A673 (cell line): ENCODE data around the gene TRIM23. TPM values are rescaled to one million over a fixed set of nuclear protein-coding genes. Genes with fewer than 3 reads are reported as not detected.

ENCODE experiments used
- BruUV-seq: library from RNA; stranded (reverse); fragments of 400-500 nt; replicated peaks from 2 replicates; lab custom pipeline; 2021; lab: Mats Ljungman, UMichigan
- CTCF ChIA-PET: fragments of 300-600 bp; sonication (Branson Sonifier 250); formaldehyde crosslinking; loops from one replicate; lab custom pipeline; 2022; ENCODE audit warnings: antibody characterized with exemption; lab: Charles Lee
- POLR2A ChIA-PET: fragments of 300-600 bp; sonication (Branson Sonifier 250); formaldehyde crosslinking; loops from one replicate; lab custom pipeline; 2022; ENCODE audit warnings: antibody characterized with exemption; ENCODE audit not compliant: low non-redundant PET; lab: Charles Lee
- DNase-seq: peaks from one replicate; pipeline ENCODE4 v3.0.0-alpha.2; 2015; ENCODE audit warnings: low spot score
- H3K27ac ChIP-seq: fragments of 200-600 bp; sonication (generic); 2 replicates; pipeline ENCODE4 v1.5.1; 2016; ENCODE audit warnings: mixed run types, low read depth, mild to moderate bottlenecking, mixed read lengths, antibody characterized with exemption, low read length; ENCODE audit not compliant: poor library complexity, severe bottlenecking
- H3K27me3 ChIP-seq: fragments of 200-600 bp; sonication (generic); replicated peaks from 2 replicates; pipeline ENCODE4 v1.6.1; 2017; ENCODE audit warnings: mixed run types, low read depth, mild to moderate bottlenecking, mixed read lengths, antibody characterized with exemption, low read length; ENCODE audit not compliant: insufficient read depth, poor library complexity
- H3K36me3 ChIP-seq: fragments of 200-600 bp; sonication (generic); 2 replicates; pipeline ENCODE4 v1.6.1; 2016; ENCODE audit warnings: mixed run types, mild to moderate bottlenecking, mixed read lengths, antibody characterized with exemption, low read length; ENCODE audit not compliant: insufficient read depth, poor library complexity, severe bottlenecking
- H3K4me1 ChIP-seq: fragments of 200-600 bp; sonication (generic); 2 replicates; pipeline ENCODE4 v1.6.1; 2017; ENCODE audit warnings: mixed run types, mild to moderate bottlenecking, mixed read lengths, antibody characterized with exemption, low read length; ENCODE audit not compliant: insufficient read depth, poor library complexity, severe bottlenecking
- H3K4me3 ChIP-seq: fragments of 200-600 bp; sonication (generic); 2 replicates; pipeline ENCODE4 v1.5.1; 2016; ENCODE audit warnings: low read depth, mixed run types, mild to moderate bottlenecking, mixed read lengths, low read length; ENCODE audit not compliant: poor library complexity, severe bottlenecking
- H3K9me3 ChIP-seq: fragments of 200-600 bp; sonication (generic); 2 replicates; pipeline ENCODE4 v1.6.1; 2016; ENCODE audit warnings: mixed run types, low read depth, mild to moderate bottlenecking, mixed read lengths, antibody characterized with exemption, low read length; ENCODE audit not compliant: poor library complexity, severe bottlenecking
- CTCF ChIP-seq: fragments of 300-800, 200-600 bp; sonication (generic); conservative IDR thresholded peaks from 2 replicates; pipeline ENCODE4 v1.5.1; 2017; ENCODE audit warnings: low read depth, mild to moderate bottlenecking, antibody characterized with exemption, low read length, moderate library complexity, mixed read lengths
- EZH2 ChIP-seq: fragments of 200-600 bp; sonication (generic); IDR thresholded peaks from 2 replicates; pipeline ENCODE4 v1.6.1; 2017; ENCODE audit warnings: borderline replicate concordance, low read depth, mild to moderate bottlenecking, mixed read lengths, antibody characterized with exemption, low read length; ENCODE audit not compliant: poor library complexity, severe bottlenecking
- intact Hi-C: fragments of 100-400 bp; cut with micrococcal nuclease; formaldehyde crosslinking; loops from one replicate; pipeline ENCODE4 v1.10.0; 2022; ENCODE audit not compliant: unreplicated experiment
- total RNA-seq: library from RNA; stranded (reverse); gene quantifications from 2 replicates; pipeline ENCODE4 v1.2.3, GENCODE V29; 2021

TRIM23 gene
- total RNA-seq, 1 experiment from 2014 or later: 12.9 TPM

DNA sequence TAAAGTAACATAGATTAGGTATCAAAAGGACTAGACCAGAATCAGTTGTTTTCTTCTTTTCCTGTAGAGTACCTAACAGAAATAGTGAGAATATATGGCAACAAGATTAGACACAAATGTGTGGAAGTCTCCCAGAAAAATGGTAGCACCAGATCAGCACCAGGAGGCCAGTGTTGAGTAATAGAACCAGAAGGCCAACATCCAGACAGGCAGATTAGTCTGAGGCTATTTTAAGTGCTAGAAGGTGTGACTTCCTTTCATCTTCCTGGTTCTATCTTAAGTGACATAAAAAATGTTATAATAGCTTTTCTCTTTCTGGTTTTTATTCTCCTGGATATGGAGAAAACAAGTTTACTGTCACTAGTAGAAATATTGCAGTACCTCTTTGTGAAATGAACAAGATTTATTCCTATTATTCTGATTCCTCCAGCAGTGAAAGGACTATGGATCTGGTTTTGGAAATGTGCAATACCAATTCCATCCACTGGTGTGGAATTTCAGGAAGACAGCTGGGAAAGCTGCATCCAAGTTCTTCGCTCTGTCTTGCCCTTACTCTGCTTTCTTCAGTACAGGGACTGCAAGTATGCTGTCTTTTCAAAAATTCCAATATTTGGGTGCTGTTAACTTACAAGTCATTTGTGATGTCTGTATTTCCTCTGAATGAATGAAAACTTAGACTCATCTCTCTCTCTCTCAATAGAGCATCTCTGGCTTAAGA is 39.8 kb upstream of the TRIM23 start:
- no peaks in the 10 kb centered on the region for H3K27me3 ChIP-seq
- H3K9me3 ChIP-seq: no peaks in the 10 kb centered on the region
- TF ChIP-seq CTCF: peak; percentile 45
- no peak for TF ChIP-seq EZH2
- CTCF ChIA-PET: interaction anchor here (0.6 kb wide), 1 partner anchor 30 kb away, joined by 5 read pairs; no protein-coding TSS in a partner anchor
- intact Hi-C loops: no loop called here
- BruUV-seq: no TSS peak
- no peak overlapping the region for H3K27ac ChIP-seq
- H3K4me3 ChIP-seq: no peak overlapping the region
- H3K36me3 ChIP-seq: peaks cover 17% of the 10 kb centered on the region
- no peaks in the 10 kb centered on the region for H3K4me1 ChIP-seq
- peak; percentile 13 for DNase-seq
- POLR2A ChIA-PET: no interaction called here

- Histone ChIP-seq H3K4me3 (no peak overlapping the region), H3K9me3 (no peaks in the 10 kb centered on the region), H3K27me3 (no peaks in the 10 kb centered on the region), H3K27ac (no peak overlapping the region), H3K36me3 (peaks cover 3% of the 10 kb centered on the region), H3K4me1 (no peaks in the 10 kb centered on the region)
- intact Hi-C loops: no loop called here
- no peak for DNase-seq
- ChIA-PET CTCF (no interaction called here), POLR2A (no interaction called here)
- TF ChIP-seq CTCF (no peak), EZH2 (no peak)
- BruUV-seq: no TSS peak
Observed at GRCh38 chr5:65654713-65655112, 30.6 kb upstream of the TRIM23 start.

DNA sequence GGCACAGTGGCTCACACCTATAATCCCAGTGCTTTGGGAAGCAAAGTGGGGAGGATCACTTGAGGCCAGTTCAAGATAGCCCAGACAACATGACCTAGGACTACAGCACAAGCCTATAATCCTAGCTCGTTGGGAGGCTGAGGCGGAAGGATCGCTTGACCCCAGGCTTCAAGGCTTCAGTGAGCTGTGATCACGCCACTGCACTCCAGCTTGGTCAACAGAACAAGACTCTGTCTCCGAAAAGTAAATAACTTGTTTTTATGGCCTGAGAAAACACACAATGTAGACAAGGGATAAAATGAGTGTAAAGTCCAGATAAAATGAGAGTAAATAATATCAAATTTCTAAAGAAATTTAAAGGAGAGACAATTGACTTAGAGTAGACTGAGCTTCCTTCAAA is 27.0 kb upstream of the TRIM23 start:
- ChIA-PET POLR2A (no interaction called here), CTCF (no interaction called here)
- no TSS peak for BruUV-seq
- no peak for TF ChIP-seq CTCF
- TF ChIP-seq EZH2: no peak
- Histone ChIP-seq H3K36me3 (peaks cover 12% of the 10 kb centered on the region), H3K9me3 (no peaks in the 10 kb centered on the region), H3K27me3 (no peaks in the 10 kb centered on the region), H3K4me3 (no peak overlapping the region), H3K27ac (no peak overlapping the region), H3K4me1 (no peaks in the 10 kb centered on the region)
- intact Hi-C loops: no loop called here
- DNase-seq: no peak
